ENCODE data around the gene FEZF2.

The FEZF2 gene

DNA sequence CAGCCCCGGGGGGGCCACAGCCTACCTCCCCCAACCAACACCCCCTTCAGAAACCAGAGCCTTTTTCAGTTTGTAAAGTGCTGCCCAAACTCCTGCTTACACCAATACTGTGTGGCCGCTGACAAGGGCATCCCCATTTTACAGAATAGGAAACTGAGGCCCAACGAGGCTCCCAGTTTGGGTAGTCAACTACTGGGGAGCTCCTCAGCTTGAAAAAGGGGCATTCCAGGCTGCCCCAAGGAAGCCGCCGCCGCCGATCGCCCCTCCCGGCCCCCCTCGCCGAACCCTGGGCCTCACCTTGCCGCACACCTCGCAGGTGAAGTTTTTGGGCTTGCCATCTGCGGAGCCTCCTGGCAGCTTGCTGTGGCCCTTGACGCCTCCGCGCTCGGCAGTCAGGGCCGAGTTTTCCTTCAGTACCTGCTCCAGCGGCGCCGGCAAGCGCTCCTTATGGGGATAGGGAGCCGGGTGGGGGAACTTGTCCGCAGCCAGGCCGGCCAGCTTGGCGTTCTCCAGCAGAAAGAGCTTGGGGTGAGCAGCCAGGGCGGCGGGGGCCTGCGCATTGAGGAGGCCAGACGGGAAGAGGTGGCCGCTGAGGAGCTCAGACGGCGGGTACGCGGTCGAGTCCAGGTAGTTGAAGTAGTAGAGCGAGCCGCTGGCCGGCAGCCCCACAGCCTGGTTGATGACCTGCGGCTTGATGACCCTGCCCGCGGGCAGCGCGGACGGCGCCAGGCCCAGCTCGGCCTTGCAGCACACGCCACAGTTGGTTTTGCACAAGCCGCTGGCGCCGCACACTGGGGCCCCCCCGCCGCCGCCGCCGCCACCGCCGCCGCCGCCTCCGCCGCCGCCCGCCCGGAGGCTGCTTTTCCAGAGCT is 1.4 kb downstream of the FEZF2 start:
- DNase-seq = no peak

DNA sequence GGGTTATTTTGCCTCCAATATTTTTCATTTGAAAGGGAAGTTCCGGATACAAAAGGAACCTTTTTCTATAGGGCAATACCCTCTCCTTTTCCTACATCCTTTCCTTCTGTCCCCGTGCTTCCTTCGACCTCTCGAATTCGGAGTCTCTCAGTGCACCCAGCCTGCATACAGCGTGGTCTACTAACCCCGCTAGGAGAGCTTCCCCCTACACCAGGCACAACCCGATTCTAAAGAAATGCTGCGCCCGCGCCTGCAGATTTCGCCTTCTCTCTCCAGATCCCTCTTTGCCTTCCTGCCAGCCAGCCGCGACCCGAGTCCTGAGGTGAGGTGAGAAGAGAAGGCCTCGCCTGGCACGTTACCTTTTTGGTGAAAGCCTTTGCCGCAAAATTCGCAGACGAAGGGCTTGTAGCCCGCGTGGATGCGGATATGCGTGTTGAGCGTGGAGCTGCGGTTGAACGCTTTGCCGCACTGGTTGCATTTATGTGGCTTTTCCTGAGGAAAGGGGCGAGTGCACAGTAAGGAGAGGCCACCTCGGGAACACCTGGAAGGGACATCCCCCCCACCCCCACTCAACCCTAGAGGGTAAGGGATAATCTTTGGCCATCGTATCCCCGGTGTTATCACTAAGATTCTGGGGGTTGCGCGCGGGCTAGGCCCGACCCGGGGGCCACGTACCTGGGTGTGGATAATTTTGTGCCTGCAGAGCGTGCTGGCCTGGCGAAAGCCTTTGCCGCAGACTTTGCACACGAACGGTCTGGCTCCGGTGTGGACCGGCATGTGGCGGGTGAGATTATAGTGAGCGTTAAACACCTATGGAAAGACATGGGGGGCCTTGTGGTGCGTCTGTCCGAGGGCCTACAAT is 2.3 kb downstream of the FEZF2 start:
- DNase-seq = no peak

DNA sequence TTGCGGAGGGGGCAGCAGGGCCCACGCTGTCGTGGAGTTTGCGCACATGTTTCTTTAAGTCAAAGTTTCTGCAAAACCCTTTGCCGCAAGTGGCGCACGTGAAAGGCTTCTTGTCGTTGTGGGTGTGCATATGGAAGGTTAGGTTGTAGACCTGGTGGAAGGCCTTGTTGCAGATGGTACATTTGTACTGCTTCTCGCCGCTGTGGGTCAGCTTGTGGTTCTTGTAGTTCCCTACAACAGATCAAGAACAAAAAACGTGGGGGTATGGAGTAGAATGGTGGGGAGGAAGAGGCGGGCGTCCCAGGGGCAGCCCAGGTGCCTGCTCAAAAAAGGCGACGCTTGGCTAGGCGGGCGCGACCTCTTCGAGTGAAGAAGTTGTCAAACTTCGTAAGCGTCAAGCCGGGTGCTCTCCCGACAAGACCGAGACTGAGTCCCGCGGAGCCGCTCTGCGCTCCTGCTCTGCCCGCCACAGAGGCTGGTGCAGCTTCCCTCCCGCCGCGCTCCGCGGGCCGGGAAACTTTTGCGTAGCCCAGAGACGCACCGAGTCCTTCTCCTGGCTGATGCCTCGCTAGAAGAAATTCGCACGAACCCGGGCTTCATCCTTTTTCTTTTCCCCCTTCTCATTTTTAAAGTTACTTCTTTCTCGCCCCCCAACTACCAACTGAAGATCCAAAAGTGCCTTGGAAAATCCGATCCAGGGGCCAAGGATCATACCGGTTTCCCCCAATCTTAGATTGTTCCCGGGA is 3.1 kb downstream of the FEZF2 start:
- no peak for DNase-seq

GRCh38 chr3:62369476-62369743 is 3.9 kb downstream of the FEZF2 start:
- no peak for DNase-seq

GRCh38 chr3:62368705-62369475 is 4.5 kb downstream of the FEZF2 start:
- DNase-seq = no peak

DNA sequence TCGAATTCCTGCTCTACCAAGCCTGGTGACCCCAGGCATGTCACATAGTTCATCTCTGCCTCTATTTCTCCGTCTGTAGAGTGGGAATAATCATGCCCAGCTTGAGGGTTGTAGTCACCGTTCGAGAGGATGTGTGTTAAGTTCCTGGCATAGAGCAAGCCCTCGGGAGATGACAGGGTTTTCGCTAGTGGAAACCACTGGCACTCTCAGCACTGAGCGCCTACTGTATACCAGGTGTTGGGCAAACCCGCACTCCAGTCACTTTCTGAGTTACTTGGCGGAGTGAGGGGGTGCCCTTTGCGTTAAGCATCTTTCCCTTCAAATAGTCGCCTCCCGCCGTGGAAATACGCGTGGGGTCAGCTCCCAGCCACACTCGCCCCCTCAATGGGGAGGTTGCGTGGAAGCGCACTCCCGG is 5.1 kb downstream of the FEZF2 start:
- DNase-seq = no peak

DNA sequence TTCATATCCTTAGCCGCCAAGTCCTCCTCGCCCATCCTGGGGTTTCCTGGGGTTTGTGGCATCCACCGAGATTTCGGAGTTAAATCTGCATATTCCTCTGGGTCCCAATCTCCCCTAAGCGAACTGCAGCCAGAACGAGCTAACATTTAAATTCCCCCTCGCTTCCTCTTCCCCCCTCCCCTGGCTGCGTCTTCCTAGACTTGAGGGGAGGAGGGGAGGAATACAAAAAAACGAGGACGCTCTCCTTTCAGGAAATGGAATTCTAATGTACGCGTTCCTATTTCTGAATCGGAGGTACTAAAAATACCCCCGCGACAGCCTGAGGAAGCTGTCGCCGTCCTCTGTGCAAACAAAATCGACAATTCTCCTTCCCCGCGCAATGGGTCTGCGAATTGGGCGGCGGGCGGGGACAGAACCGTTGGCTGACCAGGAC is 5.6 kb downstream of the FEZF2 start:
- no peak for DNase-seq

- DNase-seq = no peak
These were observed 7.2 kb downstream of the FEZF2 start for GRCh38 chr3:62366126-62366484.

DNA sequence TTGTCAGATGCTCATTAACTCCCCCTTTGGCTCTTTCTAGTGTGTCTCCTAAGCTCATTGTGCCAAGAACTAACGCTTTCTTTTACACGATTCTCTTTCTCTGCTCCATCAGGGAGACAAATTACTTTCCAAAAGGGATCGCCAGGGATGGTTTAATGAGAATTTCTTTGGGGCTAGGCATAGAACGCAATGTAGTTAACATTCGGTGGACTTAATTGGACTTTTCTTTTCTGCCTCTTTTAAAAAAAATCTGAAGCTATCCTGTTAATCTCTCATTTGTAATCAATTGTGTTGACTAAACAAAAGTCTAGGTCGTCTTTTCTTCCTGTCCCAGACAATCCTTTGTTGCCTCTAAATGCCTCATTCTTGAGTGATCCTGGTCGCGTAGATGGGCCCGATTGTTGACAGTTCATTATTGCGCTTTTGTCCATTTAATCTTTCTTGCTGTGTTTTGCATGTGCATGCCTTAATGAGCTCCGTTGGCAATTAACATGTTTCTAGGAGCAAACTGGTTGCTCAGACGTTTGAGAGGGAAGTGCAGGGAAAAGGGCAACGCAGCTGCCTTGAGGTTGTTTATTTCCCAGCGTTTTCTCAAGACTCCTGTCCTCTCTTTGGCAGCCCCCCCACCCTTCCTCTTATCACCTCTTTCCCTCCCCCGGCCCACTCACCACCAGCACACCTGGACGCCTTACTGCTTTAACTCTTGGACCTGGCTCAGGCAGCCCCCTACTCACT is 7.8 kb downstream of the FEZF2 start:
- DNase-seq = no peak

DNA sequence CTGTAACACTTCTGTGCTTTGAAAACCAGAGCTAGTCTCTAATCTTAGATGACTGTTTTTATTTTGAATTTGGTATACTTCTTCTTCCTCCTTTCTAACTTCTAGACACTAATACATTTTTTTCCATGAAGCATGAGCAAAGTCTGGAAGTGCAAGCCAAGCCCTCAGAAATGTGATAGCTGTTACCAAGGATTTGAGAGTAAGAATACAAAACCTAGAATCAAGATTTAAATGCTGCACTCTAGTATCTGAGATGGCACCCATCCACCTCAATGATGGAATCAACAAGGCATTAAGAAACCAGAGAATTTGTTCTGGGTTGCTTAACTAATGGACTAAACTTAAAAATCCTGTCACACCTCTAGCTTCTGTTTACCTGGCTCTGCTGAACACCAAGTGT is 9.2 kb downstream of the FEZF2 start:
- DNase-seq = no peak

- no peak for DNase-seq
These were observed 10.1 kb downstream of the FEZF2 start for GRCh38 chr3:62363275-62363674.

DNA sequence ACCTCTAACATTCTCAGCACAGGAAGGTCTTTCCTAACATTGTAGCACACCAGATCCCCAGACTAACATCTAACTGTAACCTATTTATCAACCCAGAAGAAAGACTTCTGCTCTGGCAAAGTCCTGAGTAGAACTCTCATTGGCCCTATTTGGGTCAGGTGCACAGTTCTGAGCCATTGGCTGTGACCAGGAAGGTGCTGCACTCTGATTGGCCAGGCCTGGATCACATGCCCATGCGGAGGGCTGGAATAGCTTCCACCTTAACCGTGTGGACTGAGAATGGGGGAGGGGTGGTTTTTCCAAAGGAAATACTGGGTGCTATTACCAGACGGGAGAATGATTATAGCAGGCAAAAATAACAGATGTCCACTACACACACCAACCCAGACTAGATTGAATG is 11.5 kb downstream of the FEZF2 start:
- DNase-seq = no peak

- no peak for DNase-seq
These were observed 12.1 kb downstream of the FEZF2 start for GRCh38 chr3:62361261-62361660.

DNA sequence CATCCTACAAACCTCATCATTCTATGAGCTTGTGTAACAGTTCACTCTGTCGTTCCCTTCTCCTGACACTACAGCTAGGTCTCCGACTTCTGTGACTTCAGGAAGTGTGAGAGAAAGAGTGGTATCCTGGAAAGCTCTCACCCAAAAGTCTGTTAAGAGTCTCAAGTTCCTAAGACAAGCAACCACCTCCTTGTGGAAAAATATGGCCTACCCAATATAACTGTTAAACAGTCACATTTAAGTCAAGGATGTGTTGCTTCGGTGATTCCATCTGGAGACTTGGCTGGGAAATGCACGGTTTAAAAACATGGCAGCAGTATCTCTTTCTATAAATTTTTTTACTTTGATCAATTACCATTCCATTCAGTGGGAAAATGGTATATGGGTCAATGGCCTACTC is 13.8 kb downstream of the FEZF2 start:
- no peak for DNase-seq

- DNase-seq = no peak
These were observed 17.0 kb downstream of the FEZF2 start for GRCh38 chr3:62356356-62356755.

DNA sequence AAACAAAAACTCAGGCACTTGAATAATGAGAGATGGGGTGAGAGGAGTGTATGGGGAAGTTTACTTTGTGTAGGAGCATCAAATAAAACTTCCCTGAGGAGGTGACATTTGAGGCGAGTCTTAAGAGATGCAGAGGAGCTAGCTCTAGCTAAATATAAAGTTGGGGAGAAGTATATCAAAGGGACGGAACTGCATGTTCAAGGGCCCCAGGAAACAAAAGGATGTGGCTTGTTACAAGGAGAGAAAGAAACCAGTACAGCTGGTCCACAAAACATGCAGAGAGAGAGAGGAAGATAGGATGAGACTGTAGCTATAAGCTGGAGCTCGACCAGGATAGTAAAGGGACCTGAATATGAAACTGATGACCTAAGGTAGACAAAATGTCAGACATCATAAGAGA is 17.6 kb downstream of the FEZF2 start:
- DNase-seq = no peak

- no peak for DNase-seq
These were observed 29.6 kb downstream of the FEZF2 start for GRCh38 chr3:62343755-62344154.

DNA sequence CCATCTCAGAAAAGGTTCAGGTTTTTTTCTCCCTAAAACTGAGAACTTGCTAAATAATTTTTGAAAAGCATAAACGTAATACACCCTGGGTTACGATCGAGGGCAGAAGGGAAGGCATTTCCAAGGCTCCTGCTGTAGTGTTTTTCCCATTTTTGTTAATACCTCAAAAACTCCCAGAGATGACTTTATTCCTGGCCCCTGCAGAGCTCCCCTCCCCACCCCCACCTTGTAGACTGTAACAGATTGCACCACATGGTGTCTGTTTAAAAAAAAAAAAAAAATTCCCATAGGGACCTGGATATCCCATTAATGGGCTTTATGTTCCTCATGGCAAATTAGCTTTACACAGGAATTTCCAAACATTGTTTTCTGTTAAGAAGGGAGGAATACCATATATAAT is 38.2 kb downstream of the FEZF2 start:
- DNase-seq = no peak

DNA sequence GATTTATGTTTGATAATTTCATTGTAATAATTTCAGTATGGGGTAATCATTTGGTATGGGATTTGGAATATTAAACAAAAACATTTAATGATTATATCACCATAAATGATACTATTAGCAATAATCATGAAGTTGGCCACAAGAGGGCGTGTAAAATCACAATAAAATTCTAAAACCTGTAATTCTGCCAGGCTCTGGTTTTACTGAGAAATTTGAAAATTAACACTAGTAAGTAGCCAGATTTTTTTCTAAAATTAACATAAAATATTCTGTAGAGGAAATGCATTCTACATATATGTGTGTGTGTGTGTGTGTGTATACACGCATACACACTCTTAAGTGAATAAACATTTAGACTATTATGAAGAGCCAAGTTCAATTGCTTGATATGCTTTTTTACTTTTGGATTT is 40.5 kb downstream of the FEZF2 start:
- no peak for DNase-seq

- DNase-seq = no peak
These were observed 41.3 kb downstream of the FEZF2 start for GRCh38 chr3:62332017-62332416.

DNA sequence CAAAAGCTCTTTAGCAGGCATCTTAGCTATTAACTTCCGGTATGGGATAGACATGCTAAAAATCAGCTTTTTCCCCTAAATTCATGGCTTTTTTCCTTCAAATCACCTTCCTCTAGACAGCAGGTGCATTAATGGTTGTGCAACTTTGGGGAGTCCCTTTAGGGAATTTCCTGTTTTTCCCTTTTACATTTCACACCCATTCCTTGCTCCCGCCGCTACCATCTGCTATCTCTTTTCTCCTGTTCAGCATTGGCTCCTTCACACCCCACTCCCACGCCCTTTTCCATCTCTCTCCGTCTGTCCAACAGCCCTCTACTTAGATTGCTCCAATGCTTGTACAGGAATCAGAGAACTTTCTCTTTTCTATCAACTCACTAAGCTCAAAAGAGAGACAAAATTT is 43.4 kb downstream of the FEZF2 start:
- no peak for DNase-seq

DNA sequence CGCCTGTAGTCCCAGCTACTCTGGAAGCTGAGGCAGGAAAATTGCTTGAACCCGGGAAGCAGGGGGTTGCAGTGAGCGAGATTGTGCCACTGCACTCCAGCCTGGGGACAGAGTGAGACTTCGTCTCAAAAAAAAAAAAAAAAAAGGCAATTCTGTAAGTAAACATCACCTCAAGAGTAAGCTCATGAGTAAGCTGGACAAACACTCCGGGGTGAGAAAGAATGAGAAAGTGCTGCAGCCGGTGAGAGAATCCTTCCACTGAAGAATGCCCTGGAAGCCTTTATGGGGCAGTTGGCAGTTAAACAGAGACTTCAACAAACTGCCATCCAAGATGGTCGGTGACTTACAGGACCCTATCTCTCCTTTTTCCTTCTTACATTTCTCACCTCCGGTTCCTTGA is 47.5 kb downstream of the FEZF2 start:
- no peak for DNase-seq

Data from T-helper 1 cell (primary cell).